GM18870 (cell line): ENCODE data around the gene FSTL1.

Experiments
- ATAC-seq: cut with Tn5 transposase; IDR thresholded peaks from one replicate; pipeline ENCODE4 v1.9.1; 2021; ENCODE audit warnings: moderate library complexity; ENCODE audit not compliant: unreplicated experiment

Gene FSTL1

GRCh38 chr3:120364101-120364500 lies 86.7 kb downstream of the FSTL1 start:
- no peak for ATAC-seq

GRCh38 chr3:120357807-120358206 lies 93.0 kb downstream of the FSTL1 start:
- no peak for ATAC-seq

- peak; percentile 73 for ATAC-seq
Measured at GRCh38 chr3:120355486-120355885, 95.3 kb downstream of the FSTL1 start.

- ATAC-seq, result no peak
Measured at GRCh38 chr3:120353463-120353862, 97.3 kb downstream of the FSTL1 start.

GRCh38 chr3:120352017-120352416 lies 98.8 kb downstream of the FSTL1 start:
- no peak for ATAC-seq

- no peak for ATAC-seq
Measured at GRCh38 chr3:120350401-120350941, 100.3 kb downstream of the FSTL1 start.

- ATAC-seq, result no peak
Measured at GRCh38 chr3:120349855-120350125, 101.0 kb downstream of the FSTL1 start.

GRCh38 chr3:120348991-120349854 lies 101.6 kb downstream of the FSTL1 start, which contains the start of gene LRRC58:
Gene LRRC58 (minus strand): TSS chr3:120349354. CDS start chr3:120349243, 111 bp downstream.
- peak; percentile 72 for ATAC-seq

- peak; percentile 39 for ATAC-seq
Measured at GRCh38 chr3:120348065-120348990, 102.5 kb downstream of the FSTL1 start.

GRCh38 chr3:120344349-120344748 lies 106.4 kb downstream of the FSTL1 start:
- ATAC-seq, result no peak
